Measurements from ENCODE around the gene OR2L3.
"Not testable (repeated sequence)": the region's sequence is repeated elsewhere in the genome, so short reads cannot be mapped to it uniquely, and the experiment has no call there.

Gene OR2L3

GRCh38 chr1:248029770-248030169 is 16.9 kb upstream of the OR2L3 start, which contains the start of gene OR2L2:
OR2L2 (plus strand) TSS chr1:248030070; CDS start chr1:248038268, 8,198 bp downstream.
- TF ChIP-seq CTCF (IDR thresholded peaks at IDR 0.05; ENCODE audit: borderline replicate concordance, insufficient read depth, low read depth, low read length) = no peak
- H3K4me3 ChIP-seq (ENCODE audit: low read depth, low read length) = no peak within 1 kb of the TSS

GRCh38 chr1:248045209-248045608 is 1.4 kb upstream of the OR2L3 start:
- no peak overlapping the region for H3K4me3 ChIP-seq (ENCODE audit: low read depth, low read length)
- no peak for TF ChIP-seq CTCF (IDR thresholded peaks at IDR 0.05; ENCODE audit: borderline replicate concordance, insufficient read depth, low read depth, low read length)

GRCh38 chr1:248047008-248047407 is 372 bp downstream of the OR2L3 start:
- no peak overlapping the region for H3K4me3 ChIP-seq (ENCODE audit: low read depth, low read length)
- no peak for TF ChIP-seq CTCF (IDR thresholded peaks at IDR 0.05; ENCODE audit: borderline replicate concordance, insufficient read depth, low read depth, low read length)

- TF ChIP-seq CTCF (IDR thresholded peaks at IDR 0.05; ENCODE audit: borderline replicate concordance, insufficient read depth, low read depth, low read length) = no peak
Measured at GRCh38 chr1:248054671-248055070, 8.0 kb downstream of the OR2L3 start.

GRCh38 chr1:248055261-248055660 is 8.6 kb downstream of the OR2L3 start:
- H3K4me3 ChIP-seq (ENCODE audit: low read depth, low read length) = no peak overlapping the region
- TF ChIP-seq CTCF (IDR thresholded peaks at IDR 0.05; ENCODE audit: borderline replicate concordance, insufficient read depth, low read depth, low read length) = no peak

More at GRCh38 chr1:248054671-248055070, 8.0 kb downstream of the OR2L3 start:
- H3K4me3 ChIP-seq (ENCODE audit: low read depth, low read length) = no peak overlapping the region

- no peak overlapping the region for H3K4me3 ChIP-seq (ENCODE audit: low read depth, low read length)
- TF ChIP-seq CTCF (IDR thresholded peaks at IDR 0.05; ENCODE audit: borderline replicate concordance, insufficient read depth, low read depth, low read length) = no peak
Measured at GRCh38 chr1:248065071-248065470, 18.4 kb downstream of the OR2L3 start.

- no peak for TF ChIP-seq CTCF (IDR thresholded peaks at IDR 0.05; ENCODE audit: borderline replicate concordance, insufficient read depth, low read depth, low read length)
- no peak overlapping the region for H3K4me3 ChIP-seq (ENCODE audit: low read depth, low read length)
Measured at GRCh38 chr1:248065604-248066003, 19.0 kb downstream of the OR2L3 start.

- not testable (repeated sequence) for H3K4me3 ChIP-seq (ENCODE audit: low read depth, low read length)
Measured at GRCh38 chr1:248083864-248084263, 37.2 kb downstream of the OR2L3 start.

Measured in GM12875 (cell line).